HG03520 (cell line): ENCODE data around the gene ZNF652.
"Not testable (repeated sequence)": the region's sequence is repeated elsewhere in the genome, so short reads cannot be mapped to it uniquely, and the experiment has no call there.

Experiments used
- ATAC-seq: cut with Tn5 transposase; IDR thresholded peaks from one replicate; pipeline ENCODE4 v1.9.1; 2021; ENCODE audit warnings: mild to moderate bottlenecking, moderate library complexity; ENCODE audit not compliant: unreplicated experiment

The ZNF652 gene

DNA sequence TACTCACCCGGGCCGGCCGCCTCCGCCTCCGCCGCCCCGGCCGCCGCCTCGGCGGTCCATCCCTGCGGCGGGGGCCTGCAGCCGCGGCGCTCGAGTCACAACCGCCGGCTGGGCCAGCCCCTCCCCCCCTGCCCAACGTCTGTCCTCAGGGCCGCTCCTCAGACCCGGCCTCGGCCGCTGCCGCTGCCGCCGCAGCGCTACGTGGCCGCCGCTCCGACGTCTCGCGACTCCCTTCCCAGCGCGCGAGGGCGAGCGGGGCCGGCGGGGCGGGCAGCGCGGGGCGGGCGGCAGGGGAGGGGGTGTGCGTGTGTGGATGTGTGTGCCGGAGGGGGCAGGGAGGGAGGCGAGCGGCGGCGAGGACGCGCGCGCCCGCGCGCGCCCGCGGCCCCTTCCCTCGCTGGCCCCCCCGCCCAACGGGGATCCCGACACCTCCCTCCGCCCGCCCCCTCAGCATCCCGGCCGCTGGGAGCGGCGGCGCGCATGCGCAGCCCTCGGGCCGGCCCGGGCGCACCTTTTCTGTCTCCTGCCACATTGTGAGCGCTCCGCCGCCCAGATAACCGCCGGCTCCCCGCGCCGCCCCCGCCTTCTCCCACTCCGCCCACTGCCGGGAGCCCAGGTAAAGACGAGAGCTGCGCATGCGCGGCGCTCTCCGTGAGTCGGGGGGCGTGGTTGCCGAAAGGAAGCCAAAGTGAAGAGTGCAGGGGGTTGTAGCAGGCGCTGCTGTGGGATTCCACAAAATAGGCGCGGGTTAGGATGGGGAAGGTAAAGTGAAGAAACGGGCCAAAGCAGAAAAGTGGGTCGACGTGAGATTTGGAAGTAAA, at the start of gene ZNF652:
ZNF652 (minus strand) TSS at position 349 of the 821 bp plus-strand sequence. CDS start 44,525 bp downstream, outside the sequence.
- ATAC-seq, result peak; percentile 55

DNA sequence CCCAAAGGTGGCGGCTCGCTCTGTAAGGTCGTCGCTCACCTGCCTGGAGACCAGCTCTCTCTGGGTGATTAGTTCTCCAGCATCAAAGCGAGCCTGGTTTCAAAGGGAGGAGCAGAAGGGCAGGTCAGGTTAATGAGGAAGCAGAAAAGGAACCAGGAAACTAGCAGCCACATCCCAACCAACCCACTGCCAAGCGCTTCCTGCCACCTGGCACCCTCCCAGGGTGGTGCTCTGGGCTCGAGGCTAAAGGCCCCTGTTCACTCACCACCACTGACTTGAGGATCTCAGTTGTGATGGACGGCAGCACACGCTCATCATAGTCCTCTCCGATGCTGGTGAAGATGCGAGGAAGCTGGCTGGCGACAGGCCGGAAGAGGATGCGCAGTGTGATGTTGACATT, 47.0 kb upstream of the ZNF652 start:
- no peak for ATAC-seq

DNA sequence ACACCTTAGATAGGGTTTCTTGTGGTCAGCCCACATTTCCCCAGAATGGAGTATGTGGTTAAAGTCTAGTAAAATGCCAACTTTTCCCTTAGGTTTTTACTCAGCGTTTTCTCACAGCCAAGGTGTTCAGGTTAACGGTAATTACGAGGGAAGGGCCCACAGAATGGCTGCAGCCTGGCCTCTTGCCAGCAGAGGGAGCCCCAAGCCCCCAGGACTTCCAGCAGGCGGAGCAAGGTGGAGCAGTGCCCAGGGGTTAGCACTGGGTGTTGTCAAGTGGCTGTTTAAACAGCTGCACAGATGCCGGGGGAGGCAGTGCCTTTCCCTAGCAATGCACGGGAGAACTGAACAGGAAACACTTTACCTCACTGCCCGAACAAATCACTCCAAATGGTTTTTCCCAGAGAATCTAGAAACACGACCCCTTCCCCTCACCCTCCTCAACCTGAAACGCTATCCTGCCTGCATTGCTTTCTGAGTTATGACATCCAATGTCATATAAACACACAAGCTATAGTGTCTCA, 46.0 kb upstream of the ZNF652 start:
- ATAC-seq, result no peak

DNA sequence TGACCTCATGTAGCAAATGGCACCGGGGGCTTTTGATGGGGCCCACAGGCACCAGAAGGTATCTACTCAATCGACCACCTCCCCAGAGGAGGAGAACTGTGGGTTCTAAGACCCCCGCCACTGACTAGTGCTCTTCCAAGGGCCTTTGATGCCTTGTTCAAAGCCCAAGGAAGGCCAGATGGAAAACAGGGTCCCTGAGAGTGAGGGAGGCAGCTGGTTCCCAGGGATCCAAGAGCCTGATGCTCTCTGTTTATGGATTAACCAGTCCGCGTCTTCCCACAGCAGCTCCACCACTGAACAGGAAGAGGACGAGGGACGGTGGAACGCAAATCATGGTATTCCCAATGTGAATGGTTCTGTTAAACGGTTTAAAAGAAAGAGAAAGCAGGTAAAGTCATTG, 45.0 kb upstream of the ZNF652 start:
- no peak for ATAC-seq

DNA sequence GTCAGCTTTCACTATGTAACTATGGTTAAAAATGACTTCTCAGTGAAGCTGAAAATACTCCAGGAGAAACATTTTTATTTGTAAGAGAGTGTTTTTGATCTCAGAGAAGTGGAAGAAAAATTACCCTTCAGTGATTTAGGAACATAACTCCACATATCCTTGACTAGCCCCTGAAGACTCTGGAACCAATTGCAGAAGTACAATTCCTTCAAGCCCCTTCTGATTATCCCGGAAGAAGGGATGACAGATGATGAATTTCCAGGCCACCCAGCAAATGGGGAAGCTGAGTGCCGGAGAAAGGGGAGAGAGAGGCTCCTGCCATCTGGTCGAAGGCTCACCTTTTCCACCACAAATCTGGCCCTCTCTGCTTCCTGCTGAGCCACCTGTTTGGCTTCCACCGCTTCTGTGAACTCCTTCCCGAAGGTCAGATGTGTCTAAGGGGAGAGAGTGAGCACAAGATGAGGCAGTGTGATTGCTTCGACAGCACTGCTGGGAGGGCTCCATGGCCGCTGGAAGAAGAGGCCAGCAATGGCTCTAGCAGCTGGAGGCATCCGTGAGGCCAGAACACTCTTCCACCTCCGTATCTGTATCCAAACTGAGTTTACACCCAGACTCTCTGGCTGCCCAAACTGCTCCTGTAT, 44.5 kb upstream of the ZNF652 start:
- ATAC-seq, result no peak

DNA sequence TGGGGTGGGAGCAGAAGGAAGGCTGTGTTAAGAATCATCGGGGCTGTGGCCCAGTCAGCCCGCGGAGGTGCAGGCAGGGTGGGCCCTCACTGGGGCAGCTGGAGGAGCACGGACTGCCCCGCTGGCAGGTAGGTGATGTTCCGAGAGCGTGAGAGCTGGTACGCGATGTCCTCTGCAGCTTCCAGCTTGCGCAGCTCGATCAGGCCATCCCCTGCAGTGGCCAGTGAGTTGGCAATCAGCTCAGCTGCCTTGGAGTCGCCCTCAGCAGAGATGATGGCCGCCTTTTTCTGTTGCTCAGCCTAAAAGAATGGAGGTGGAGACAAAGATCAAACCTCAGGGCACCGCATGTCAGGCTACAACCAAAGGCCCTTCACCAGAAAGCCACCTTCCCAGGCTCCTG, 42.9 kb upstream of the ZNF652 start:
- ATAC-seq, result no peak

DNA sequence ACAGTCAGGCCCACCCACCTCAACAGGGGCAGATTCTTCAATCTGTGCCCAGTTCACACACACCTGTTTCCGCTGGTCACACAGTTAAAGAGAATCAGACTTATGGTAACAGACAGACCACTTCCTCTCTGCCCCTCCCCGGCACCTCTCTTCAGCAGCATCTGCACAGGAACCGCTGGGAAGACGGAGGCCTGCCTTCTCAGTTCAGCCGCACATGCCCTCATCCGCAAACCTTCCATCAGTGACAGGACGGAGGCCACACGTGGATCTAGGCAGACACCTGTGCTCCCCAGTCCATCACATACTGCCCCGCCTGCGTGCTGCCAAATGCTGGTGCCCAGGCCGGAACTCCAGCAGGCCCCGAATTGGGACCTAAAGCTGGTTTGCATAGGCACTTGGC, 42.3 kb upstream of the ZNF652 start:
- no peak for ATAC-seq

DNA sequence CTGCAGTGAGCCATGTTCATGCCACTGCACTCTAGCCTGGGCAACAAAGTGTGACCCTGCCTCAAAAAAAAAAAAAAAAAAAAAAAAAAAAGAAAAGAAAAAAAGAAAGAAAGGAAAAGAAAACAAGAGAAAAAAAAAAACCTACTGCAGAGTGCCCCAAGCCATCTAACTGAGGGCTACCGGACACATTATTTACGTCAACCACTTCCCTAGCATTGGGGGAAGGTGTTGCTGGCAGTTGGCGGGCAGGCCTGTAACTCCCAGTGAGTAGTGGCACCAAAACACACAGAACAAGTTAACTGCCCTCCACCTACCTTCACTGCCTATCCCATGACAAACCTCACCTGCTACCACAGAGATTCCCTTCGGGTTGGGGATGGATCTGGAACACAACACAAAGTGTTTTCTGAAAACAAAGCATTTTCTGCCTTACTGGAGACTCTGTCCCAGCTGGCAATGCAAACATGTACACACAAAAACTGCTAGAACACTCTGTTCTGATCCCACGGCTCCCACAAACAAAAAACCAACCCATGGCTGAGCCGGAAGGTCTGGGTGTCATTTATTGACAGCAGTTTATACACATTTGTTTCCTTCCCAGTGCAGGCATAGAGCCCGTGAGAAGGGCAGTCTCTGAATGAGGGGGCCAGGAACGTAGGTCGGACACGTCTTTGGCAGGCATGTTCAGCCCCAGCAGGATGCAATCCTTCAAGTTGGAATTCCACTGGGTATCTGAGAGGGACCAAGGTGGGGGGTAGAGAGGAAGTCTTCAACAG, 41.7 kb upstream of the ZNF652 start:
- ATAC-seq, result no peak

DNA sequence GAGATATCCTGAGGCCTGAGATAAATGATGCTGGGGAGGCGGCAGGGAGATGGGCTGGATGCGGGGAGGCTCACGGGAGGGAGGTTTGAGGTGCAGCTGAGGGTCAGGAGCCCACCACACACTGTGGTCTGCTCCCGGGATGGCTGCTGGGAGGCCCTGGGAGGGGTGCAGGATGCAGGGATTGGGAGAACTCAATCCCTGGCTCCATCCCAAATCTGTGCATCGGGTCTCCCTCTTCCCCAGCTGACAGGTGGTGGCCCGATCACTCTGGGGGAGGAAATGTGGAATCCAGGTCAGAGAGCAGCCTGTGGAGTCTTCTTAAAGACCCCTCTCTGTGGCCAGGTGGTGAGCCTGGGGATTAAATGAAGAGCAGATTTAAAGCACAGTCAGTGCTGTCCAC, 40.7 kb upstream of the ZNF652 start:
- no peak for ATAC-seq

DNA sequence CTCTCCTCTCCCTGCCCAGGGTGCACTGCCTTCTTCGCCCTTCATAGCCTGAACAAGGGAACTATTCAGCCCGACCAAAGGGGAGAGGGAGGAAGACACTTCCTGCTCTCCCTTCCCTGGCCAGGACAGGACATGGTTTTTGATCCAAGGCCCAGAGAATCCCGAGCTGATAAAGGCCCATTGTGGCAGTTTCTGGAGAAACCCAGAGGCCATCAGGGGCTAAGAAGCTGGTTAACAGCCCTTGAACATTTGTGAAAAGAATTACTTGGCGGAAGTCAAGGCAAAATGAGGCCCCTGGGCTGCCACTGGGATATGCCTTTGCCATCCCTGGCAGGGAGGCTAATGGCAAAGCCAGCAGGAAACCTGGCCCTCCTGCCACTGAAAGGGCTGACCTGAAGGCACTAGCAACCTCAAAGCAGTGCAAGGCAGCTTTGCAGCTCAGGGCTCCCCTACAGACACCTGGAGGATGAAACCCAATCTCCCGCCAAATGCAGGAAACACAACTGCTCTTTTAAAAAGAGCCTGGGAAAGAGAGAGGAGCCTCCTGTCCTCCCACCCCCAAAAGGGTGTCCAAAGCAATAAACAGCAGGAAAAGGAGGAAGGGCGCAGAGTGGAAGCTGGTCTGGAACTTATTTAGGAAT, 40.0 kb upstream of the ZNF652 start:
- no peak for ATAC-seq

DNA sequence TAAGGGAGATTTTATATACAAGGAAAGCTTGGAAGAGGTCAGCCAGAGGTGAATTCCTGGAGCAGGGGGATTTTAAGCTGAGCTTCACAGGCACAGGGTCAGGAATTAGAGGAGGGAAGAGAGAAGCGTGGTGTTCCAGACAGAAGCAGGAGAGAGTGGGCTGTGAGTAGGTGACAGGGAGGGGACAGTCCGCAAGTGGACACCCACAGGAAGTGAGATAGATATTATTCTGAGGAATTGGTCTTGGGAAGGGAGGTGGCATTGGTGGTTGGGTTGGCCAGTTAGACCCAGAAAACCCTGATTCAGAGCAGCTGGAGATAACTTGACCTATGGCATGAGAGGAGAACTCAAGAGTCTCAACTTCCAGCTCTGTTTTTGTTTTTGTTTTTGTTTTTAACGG, 37.9 kb upstream of the ZNF652 start:
- no peak for ATAC-seq

DNA sequence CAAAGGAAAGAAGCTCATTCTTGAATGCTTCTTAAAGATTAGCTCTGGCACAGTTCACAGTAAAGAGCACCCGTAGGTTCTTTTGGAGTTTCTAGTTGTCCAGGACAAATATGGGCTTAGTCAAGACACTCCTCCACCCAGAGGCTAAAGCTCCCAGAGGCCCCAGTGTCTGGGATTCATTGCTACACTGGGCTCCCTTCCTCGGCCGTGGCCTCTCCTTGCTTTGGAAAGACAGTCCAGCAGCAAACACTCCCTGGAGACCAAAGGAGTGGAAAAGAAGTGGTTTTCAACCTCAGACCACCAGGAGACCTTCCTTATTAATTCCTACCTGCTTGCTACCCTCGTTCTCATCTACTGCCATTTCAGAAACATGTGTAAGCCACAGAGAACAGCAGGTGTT, 35.5 kb upstream of the ZNF652 start:
- no peak for ATAC-seq

DNA sequence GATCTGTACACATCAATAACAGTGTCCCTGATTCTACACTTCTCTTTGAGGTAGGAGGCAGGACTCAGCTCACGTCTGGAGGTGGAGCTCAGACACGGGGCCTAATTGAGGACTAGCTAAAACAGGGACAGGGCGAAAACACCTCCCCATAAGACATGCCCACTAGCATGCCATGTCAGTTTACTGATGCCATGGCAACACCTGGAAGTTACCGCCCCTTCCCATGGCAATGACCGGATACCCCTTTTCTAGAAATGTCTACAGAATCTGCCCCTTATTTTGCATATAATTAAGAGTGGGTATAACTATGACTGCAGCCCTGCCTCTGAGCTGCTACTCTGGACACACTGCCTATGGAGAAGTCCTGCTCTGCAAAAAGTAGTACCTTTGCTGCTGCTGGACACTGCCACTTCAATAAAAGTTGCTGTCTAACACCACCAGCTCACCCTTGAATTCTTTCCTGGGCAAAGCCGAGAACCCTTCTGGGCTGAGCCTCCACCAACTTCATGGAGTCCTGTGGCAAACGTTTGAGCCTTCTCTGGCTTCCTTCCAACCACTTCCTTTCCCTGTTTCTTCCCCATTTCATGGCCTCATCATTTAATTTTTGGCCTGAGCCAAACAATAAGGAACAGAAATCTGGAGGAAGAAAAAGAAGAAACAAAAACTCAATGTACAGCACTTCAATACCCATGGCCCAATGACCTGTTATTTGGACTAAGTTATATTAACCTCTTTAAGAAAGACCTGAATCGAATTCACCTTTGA, 31.6 kb upstream of the ZNF652 start:
- ATAC-seq, result no peak

DNA sequence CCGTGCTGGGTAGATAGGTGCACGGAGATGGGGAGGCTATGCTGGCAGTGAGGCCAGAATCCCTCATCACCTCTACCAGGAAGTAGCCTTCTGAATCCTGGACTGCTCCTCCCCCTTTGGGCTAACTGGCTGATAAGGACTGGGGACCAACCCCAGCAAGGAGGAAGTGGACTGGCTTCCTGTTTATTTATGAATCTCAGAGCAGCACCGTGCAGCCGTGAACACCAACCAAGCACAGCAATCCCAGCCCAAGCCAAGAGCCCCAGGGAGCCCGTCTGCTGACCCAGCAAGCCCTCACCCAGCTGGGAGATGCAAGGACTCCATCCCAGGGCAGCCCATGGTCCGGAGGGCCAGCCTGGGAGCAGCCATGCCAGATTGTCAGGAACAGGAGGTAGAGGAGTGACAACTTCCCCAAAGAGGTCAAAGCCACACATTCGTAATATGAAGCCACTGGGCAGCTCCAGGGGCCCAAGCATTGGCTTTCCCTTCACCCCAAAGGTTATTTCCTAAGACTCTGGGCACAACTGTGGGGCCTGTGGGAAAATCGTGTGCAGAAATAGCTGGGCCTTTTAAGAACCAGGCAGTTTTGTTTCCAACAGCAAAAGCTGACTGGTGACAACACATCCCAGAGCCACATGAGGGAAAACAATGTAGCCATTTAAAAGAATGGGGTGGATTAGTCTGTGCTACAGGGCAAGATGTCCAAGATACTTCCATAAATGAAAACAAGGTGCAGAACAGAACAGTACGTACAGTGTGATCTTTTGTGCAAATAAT, 28.7 kb upstream of the ZNF652 start:
- ATAC-seq, result no peak

DNA sequence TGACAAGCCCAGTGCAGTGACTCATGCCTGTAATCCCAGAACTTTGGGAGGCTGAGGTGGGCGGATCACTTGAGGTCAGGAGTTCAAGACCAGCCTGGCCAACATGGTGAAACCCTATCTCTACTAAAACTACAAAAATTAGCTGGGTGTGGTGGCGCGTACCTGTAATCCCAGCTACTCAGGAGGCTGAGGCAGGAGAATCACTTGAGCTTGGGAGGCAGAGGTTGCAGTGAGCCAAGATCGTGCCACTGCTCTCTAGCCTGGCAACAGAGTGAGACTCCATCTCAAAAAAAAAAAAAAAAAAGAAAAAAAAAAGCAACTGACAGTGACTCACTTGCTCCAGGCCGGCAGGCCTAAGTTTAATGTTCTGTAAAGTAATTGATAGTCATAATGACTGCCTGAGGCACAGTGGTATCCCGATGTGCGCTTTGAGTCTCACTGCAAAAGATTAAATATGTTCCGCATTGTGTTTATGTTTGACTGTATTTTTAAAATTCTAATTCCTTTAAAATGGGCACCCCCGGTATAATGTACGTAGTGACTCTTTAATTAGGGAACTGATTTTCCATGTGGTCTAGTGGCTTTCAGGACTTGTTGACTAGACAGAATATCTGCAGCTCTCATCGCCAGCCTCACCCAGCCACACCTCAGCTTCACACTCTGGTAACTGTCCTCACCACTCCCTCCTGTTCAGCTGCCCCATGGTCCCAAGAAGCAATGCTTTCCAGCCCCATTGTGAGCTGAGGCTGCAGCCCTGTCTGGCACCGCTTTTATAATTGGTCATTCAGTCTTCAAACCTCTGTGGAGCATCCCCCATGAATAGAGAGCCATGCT, 27.7 kb upstream of the ZNF652 start:
- ATAC-seq, result not testable (repeated sequence)

DNA sequence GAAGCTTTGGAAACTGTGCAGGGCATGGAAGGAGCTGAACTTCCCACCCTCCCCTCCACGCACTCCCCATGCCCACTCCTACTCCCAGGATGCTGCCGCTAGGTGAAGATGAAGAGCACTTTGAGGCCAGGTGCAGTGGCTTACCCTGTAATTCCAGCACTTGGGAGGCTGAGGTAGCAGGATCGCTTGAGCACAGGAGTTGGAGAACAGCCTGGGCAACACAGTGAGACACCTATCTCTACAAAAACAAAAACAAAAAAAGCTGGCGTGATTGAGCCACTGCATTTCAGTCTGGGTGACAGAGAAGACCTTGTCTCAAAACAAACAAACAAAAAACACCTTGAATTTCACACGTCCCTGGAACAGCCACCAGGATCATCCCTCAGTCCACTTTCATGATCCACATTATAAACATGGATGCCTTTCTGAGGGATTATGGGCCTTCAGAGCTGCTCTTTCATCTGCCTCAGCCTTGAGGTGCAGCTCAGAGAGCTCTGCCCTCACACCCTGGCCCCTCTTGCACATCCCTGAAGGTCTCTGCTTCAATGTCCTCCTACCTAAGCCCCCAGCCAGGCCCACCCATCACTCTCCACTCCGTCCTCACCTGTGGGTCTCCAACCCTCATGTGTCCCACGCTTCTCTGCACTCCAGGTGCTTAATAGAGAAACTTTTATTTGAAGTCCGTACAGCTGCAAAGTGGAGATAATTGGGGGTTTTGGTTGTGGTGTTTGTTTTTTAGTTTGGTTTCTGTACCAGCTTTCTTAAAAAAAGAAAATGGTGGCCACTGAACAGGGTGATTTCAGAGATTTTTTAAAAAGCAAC, 26.9 kb upstream of the ZNF652 start:
- no peak for ATAC-seq

DNA sequence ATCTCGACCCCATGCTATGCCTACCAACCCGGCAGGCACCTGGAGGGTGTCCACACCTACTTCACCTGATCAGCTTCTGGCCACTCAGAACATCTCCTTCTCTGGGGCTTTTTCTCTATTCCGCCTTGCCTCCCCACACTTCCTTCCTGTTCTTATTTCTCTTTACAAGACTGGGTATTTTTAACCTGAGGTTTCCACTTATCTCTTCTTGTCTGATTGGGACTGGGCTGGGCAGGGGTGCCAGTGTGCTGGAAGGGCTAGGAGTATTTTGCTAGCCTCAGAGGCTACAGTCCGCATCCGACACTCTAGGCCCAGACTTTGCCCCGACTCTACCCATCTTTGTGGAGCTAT, 26.2 kb upstream of the ZNF652 start:
- ATAC-seq, result peak; percentile 44
